Measurements from ENCODE around the gene KLHL20.

- TF ChIP-seq POLR2A (IDR thresholded peaks at IDR 0.05; ENCODE audit: low read depth): no peak
- TF ChIP-seq CTCF (IDR thresholded peaks at IDR 0.05): no peak
- TF ChIP-seq POLR2AphosphoS5 (IDR thresholded peaks at IDR 0.05): no peak
Measured at GRCh38 chr1:173682184-173682583, 32.6 kb upstream of the KLHL20 start.

All from esophagus muscularis mucosa (tissue), 3 donors.